GM18951 (cell line): ENCODE results near the gene ZRANB3.
"Not testable (repeated sequence)": the region's sequence is repeated elsewhere in the genome, so short reads cannot be mapped to it uniquely, and the experiment has no call there.

Source experiments
- POLR2A ChIP-seq: IDR thresholded peaks from 4 replicates; pipeline ENCODE4 v1.6.1; 2011; ENCODE audit warnings: mild to moderate bottlenecking; ENCODE audit not compliant: insufficient read length, insufficient read depth; ENCODE audit errors: extremely low read depth
- in situ Hi-C: fragments of 300-500 bp; cut with MboI; formaldehyde crosslinking; loops from one replicate; pipeline ENCODE4 v1.12.0; 2022; ENCODE audit warnings: low sequenced_read_pairs, mixed read lengths, inconsistent platforms; ENCODE audit not compliant: unreplicated experiment

Gene ZRANB3

DNA sequence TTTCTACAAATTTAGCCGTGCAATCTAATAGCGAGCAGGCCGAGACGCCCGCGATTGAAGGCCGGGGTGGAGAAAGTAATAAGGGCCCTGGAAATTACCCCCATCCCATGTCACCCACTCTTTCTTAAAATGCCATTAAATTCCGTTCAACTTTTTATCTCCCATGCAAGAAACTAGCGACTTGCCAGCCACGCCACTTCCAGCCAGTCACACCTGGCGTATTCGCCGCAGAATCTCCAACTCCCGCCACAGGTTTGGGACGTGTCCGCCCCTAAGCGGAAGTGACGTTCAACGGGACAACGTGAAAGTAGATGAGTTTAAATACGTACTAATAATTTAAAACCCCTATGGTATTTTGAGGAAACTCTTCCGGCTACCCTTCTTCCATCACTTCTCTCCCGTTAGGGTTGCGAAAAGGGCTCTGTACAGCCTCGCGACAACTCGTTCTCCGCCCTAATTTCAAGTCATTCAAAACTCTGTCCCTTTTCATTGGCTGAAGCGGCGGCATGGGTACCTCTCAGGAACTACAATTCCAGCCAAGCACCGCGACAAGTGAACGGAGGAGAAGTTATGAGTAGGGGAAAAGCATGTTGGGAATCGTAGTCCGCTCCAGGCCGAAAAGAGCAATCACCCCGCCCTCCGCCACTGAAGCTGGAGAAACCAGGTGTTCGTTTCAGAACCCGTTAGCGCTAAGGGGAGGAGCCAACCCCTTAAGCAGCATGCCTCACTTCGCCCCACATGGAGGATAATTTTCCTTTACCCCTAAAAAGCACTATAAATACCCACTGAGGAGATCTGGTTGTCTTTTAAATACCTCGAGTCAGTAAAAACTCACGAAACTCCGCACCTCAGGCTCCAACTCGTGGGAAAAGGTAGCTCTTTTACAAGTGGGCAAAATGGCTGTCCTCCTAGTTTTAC lies at the start of gene ZRANB3:
Gene ZRANB3, minus strand, starts transcription at position 906 of the 918 bp plus-strand sequence.
- peak; percentile 53 for TF ChIP-seq POLR2A
- in situ Hi-C loops, result no loop called here

DNA sequence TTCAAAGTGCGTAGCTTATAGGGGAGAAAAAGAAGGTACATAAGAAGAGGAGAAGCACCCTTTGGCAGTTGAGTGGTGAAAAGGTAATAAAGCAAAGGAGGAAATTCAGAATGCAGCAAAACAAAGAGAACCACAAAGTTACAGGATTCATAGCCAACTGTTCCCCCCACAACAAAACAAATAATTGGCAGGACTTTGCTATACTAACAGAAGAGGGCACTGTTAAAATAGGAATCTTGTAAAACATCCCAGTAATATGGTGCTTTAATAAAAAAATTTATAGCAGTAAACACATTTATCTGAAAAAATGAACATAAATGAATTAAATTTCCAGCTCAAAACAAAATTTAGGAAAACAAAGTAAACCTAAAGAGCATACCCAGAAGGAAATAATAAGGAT lies 42.6 kb upstream of the ZRANB3 start:
- in situ Hi-C loops, result no loop called here
- no peak for TF ChIP-seq POLR2A

- in situ Hi-C loops, result no loop called here
- TF ChIP-seq POLR2A, result no peak
Measured at GRCh38 chr2:135570884-135571283, 39.9 kb upstream of the ZRANB3 start.

DNA sequence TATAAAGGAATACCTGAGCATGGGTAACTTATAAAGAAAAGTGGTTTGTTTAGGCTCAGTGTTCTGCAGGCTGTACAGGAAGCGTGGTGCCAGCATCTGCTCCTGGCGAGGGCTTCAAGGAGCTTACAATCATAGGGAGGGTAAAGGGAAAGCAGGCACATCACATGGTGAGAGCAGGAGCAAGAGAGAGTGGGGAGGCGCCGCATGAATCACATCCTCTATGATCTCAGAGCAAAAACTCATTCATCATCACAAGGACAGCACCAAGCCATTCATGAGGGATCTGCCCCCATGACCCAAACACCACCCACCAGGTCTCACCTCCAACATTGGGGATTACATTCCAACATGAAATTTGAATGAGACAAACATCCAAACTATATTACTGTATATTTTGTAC lies 32.8 kb upstream of the ZRANB3 start:
- no peak for TF ChIP-seq POLR2A
- in situ Hi-C loops, result no loop called here

GRCh38 chr2:135561925-135562324 lies 30.9 kb upstream of the ZRANB3 start:
- in situ Hi-C loops, result no loop called here
- TF ChIP-seq POLR2A, result no peak

- no peak for TF ChIP-seq POLR2A
- in situ Hi-C loops, result no loop called here
Measured at GRCh38 chr2:135557530-135557929, 26.5 kb upstream of the ZRANB3 start.

GRCh38 chr2:135555311-135555710 lies 24.3 kb upstream of the ZRANB3 start:
- TF ChIP-seq POLR2A, result no peak
- in situ Hi-C loops, result no loop called here

GRCh38 chr2:135552887-135553286 lies 21.9 kb upstream of the ZRANB3 start:
- TF ChIP-seq POLR2A, result no peak
- in situ Hi-C loops, result no loop called here

GRCh38 chr2:135551356-135551755 lies 20.3 kb upstream of the ZRANB3 start:
- in situ Hi-C loops, result no loop called here
- no peak for TF ChIP-seq POLR2A

DNA sequence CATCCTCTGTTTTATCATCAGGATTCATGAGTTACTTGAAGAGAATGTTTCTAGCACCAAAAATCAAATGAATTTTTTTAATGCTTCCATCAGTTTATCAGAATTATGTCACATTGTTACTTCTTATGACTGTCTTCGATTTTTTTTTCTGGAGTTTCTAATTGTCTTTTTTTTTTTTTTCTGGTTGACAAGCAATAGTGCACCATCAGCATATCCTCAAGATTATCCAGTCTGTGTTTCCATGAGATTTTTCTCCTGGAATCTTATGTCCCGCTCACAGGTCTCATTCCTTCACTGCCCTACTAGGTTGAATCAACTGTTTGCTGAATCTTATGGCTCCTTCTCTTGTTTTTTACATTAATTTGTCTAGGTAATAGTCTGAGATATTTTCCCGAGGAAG lies 16.3 kb upstream of the ZRANB3 start:
- in situ Hi-C loops, result no loop called here
- TF ChIP-seq POLR2A, result no peak

- no peak for TF ChIP-seq POLR2A
Measured at GRCh38 chr2:135546436-135546835, 15.4 kb upstream of the ZRANB3 start.

DNA sequence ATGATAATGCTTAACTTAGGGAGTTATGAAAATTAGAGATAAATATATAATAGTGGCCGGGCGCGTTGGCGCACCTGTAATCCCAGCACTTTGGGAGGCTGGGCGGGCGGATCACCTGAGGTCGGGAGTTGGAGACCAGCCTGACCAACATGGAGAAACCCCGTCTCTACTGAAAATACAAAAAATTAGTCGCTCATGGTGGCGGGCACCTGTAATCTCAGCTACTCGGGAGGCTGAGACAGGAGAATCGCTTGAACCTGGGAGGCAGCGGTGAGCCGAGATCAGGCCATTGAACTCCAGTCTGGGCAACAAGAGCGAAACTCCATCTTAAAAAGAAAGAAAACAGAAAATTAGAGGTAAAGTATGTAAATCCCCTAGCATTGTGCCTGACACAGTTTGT lies 2.5 kb upstream of the ZRANB3 start:
- in situ Hi-C loops, result not testable (repeated sequence)

More at GRCh38 chr2:135546436-135546835, 15.4 kb upstream of the ZRANB3 start:
- in situ Hi-C loops, result no loop called here

- in situ Hi-C loops, result no loop called here
- no peak for TF ChIP-seq POLR2A
Measured at GRCh38 chr2:135532581-135532980, 1.6 kb upstream of the ZRANB3 start.
